GM19452 (cell line): ENCODE measurements around the gene ANAPC2.

Source experiments
- ATAC-seq: cut with Tn5 transposase; IDR thresholded peaks from one replicate; pipeline ENCODE4 v1.9.1; 2021; ENCODE audit not compliant: unreplicated experiment

The ANAPC2 gene

GRCh38 chr9:137164370-137165249, 23.8 kb downstream of the ANAPC2 start:
- no peak for ATAC-seq

GRCh38 chr9:137163805-137164204, 24.6 kb downstream of the ANAPC2 start:
- ATAC-seq, result no peak

- ATAC-seq, result no peak
Observed at GRCh38 chr9:137163365-137163715, 25.0 kb downstream of the ANAPC2 start.

GRCh38 chr9:137162505-137163364, 25.6 kb downstream of the ANAPC2 start:
- ATAC-seq, result no peak

GRCh38 chr9:137161558-137162486, 26.5 kb downstream of the ANAPC2 start:
- no peak for ATAC-seq

GRCh38 chr9:137160716-137161557, 27.4 kb downstream of the ANAPC2 start:
- ATAC-seq, result no peak

- no peak for ATAC-seq
Observed at GRCh38 chr9:137160054-137160425, 28.3 kb downstream of the ANAPC2 start.

- no peak for ATAC-seq
Observed at GRCh38 chr9:137159105-137160053, 29.0 kb downstream of the ANAPC2 start.

GRCh38 chr9:137158625-137159024, 29.7 kb downstream of the ANAPC2 start:
- no peak for ATAC-seq

GRCh38 chr9:137157618-137158415, 30.5 kb downstream of the ANAPC2 start:
- no peak for ATAC-seq

- no peak for ATAC-seq
Observed at GRCh38 chr9:137156567-137157375, 31.6 kb downstream of the ANAPC2 start.

- ATAC-seq, result no peak
Observed at GRCh38 chr9:137152844-137153405, 35.4 kb downstream of the ANAPC2 start.

GRCh38 chr9:137150617-137151457, 37.5 kb downstream of the ANAPC2 start:
- peak; percentile 48 for ATAC-seq

GRCh38 chr9:137149942-137150616, 38.3 kb downstream of the ANAPC2 start:
- peak; percentile 19 for ATAC-seq

- no peak for ATAC-seq
Observed at GRCh38 chr9:137149363-137149762, 39.0 kb downstream of the ANAPC2 start.

- ATAC-seq, result no peak
Observed at GRCh38 chr9:137148661-137149060, 39.7 kb downstream of the ANAPC2 start.
